Stomach (tissue), 4 donors: ENCODE measurements around the gene ACACA.

Experiments used
- CTCF ChIP-seq, 7 experiments: fragments of 450-650 bp in 4 of 7; fragments of 200-600 bp in 3 of 7; sonication (generic) in 3 of 7; IDR thresholded peaks; one replicate each; pipeline ENCODE4 v1.5.1; 2016 to 2019; ENCODE audit warnings: antibody characterized with exemption in 7 of 7, control low read depth in 2 of 7, mild to moderate bottlenecking in 1 of 7
- POLR2A ChIP-seq, 4 donors: fragments of 450-650 bp; IDR thresholded peaks; one replicate each; pipeline ENCODE4 v1.6.1; 2016; ENCODE audit warnings: antibody characterized with exemption in 4 of 4, control low read depth in 2 of 4, mild to moderate bottlenecking in 1 of 4, moderate library complexity in 1 of 4
- POLR2AphosphoS5 ChIP-seq, 3 donors: sonication (generic); formaldehyde crosslinking; IDR thresholded peaks; one replicate each; pipeline ENCODE4 v1.6.1; 2016; ENCODE audit warnings: antibody characterized with exemption in 3 of 3

- no peak for TF ChIP-seq CTCF (IDR thresholded peaks at IDR 0.05)
- TF ChIP-seq POLR2AphosphoS5 (IDR thresholded peaks at IDR 0.05): no peak
- TF ChIP-seq POLR2A (IDR thresholded peaks at IDR 0.05): no peak
These were observed 3.7 kb upstream of the ACACA start for GRCh38 chr17:37410357-37410756.
